Measurements from ENCODE around the gene MRPS31. TPM values are rescaled to one million over a fixed set of nuclear protein-coding genes. Genes with fewer than 3 reads are reported as not detected.

MRPS31 gene
- total and polyA plus RNA-seq, 10 of the 15 experiments (the other 5 are each of a cell fraction or from before 2014, with no cell fraction given), result 20.3 to 60.9 (median 43.1) TPM

GRCh38 chr13:40801255-40802217, 30.5 kb upstream of the MRPS31 start:
- Histone ChIP-seq H2AFZ (ENCODE audit: control insufficient read depth, low read depth, low read length) (no peak overlapping the region), H3K4me1 (ENCODE audit: control insufficient read depth, insufficient read depth, low read length) (no peaks in the 10 kb centered on the region), H3K4me3 (no peak overlapping the region), H3K36me3 (ENCODE audit: control insufficient read depth in 2 of 2, insufficient read depth in 2 of 2, low read length in 1 of 2) (peaks cover 0 to 6% of the 10 kb centered on the region in 2 experiments; a peak in 2 of 4 replicates), H3K79me2 (ENCODE audit: control insufficient read depth, insufficient read depth, low read length) (no peaks in the 10 kb centered on the region), H3K9me3 (replicated peaks; ENCODE audit: control insufficient read depth, insufficient read depth, low read length) (no peaks in the 10 kb centered on the region), H3K27ac (ENCODE audit: control insufficient read depth, insufficient read depth) (no peak overlapping the region), H3K27me3 (replicated peaks in 1 of 2; ENCODE audit: control insufficient read depth in 2 of 2, insufficient read depth in 2 of 2, low read length in 1 of 2) (no peaks in the 10 kb centered on the region), H3K4me2 (ENCODE audit: control insufficient read depth, insufficient read depth) (no peak overlapping the region), H3K9ac (ENCODE audit: control insufficient read depth, insufficient read depth, low read length) (no peak overlapping the region), H4K20me1 (ENCODE audit: control insufficient read depth, insufficient read depth) (no peaks in the 10 kb centered on the region)
- BruUV-seq (replicated peaks), result no TSS peak
- TF ChIP-seq PBX3 (IDR thresholded peaks at IDR 0.05; ENCODE audit: insufficient replicate concordance, low read depth, low read length), result no peak
- TF ChIP-seq ELK1 (IDR thresholded peaks at IDR 0.05; ENCODE audit: low read depth, low read length), result no peak
- TF ChIP-seq IKZF2 (IDR thresholded peaks at IDR 0.05), result no peak
- no peak for TF ChIP-seq MYC (IDR thresholded peaks at IDR 0.05; ENCODE audit: insufficient read depth, insufficient read length, insufficient replicate concordance, low read length, severe bottlenecking)
- no peak for TF ChIP-seq SUZ12 (IDR thresholded peaks at IDR 0.05; ENCODE audit: unreplicated experiment)
- TF ChIP-seq NR2F1 (conservative IDR thresholded peaks at IDR 0.05), result no peak
- TF ChIP-seq ZNF24 (IDR thresholded peaks at IDR 0.05), result no peak
- TF ChIP-seq NBN (IDR thresholded peaks at IDR 0.05), result no peak
- TF ChIP-seq NFYB (IDR thresholded peaks at IDR 0.05; ENCODE audit: insufficient read depth, low read depth, low read length), result no peak
- no peak for TF ChIP-seq LARP7 (IDR thresholded peaks at IDR 0.05)
- no peak for TF ChIP-seq SIN3A (IDR thresholded peaks at IDR 0.05; ENCODE audit: low read depth, low read length)
- TF ChIP-seq TCF12 (IDR thresholded peaks at IDR 0.05; ENCODE audit: low read depth, low read length), result no peak
- no peak for TF ChIP-seq RBBP5 (conservative IDR thresholded peaks at IDR 0.05)
- ATAC-seq (no peak), DNase-seq (ENCODE audit: low read depth, low spot score) (no peak), FAIRE-seq (no peak)
- in situ Hi-C loops (cut with MboI) (no loop called here), intact Hi-C loops (cut with micrococcal nuclease; ENCODE audit: unreplicated experiment) (no loop called here)
- SMC1A ChIA-PET (ENCODE audit: uncharacterized antibody, unreplicated experiment), result interaction anchor here (0.6 to 1.0 kb wide), 2 partner anchors 24 to 132 kb away, joined by 3 read pairs; no protein-coding TSS in a partner anchor
- POLR2A ChIA-PET, result no interaction called here
- WGBS (ENCODE audit: insufficient coverage, insufficient replicate concordance, low lambda C conversion rate, missing lambda C conversion rate), result 81% methylated on average over 6 of the region's 6 CpGs
- RAD21 ChIA-PET (ENCODE audit: unreplicated experiment), result no interaction called here
- CTCF ChIA-PET, result no interaction called here
